PC-3 (cell line): ENCODE measurements around the gene RSBN1L.

ENCODE experiments used
- EZH2 ChIP-seq: fragments of 300-600 bp; sonication (generic); IDR thresholded peaks from one replicate; pipeline ENCODE4 v1.6.1; 2017; ENCODE audit warnings: antibody characterized with exemption, mild to moderate bottlenecking, low read length; ENCODE audit not compliant: unreplicated experiment
- TF ChIP-seq, protein P1 (sequence below): fragments of 300-600 bp; sonication (generic); conservative IDR thresholded peaks from 2 replicates; pipeline ENCODE4 v1.5.1; 2017; ENCODE audit warnings: antibody characterized with exemption, low read depth, mild to moderate bottlenecking, low read length

DNA sequence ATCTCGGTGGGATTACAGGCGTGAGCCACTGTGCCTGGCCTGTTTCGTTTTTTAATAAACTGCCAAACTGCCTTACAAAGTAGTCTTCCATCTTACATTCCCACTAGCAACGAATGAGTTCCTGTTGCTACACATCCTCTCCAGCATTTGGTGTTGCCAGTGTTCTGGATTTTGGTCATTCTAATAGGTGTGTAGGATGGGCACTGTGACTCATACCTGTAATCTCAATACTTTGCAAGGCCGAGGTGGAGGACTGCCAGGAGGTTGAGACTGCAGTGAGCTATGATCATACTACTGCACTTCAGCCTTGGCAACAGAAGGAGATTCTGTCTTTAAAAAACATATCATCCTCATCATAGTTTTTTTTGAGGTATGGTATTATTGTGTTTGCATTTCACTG, 21.4 kb upstream of the RSBN1L start:
- TF ChIP-seq, protein P1, sequence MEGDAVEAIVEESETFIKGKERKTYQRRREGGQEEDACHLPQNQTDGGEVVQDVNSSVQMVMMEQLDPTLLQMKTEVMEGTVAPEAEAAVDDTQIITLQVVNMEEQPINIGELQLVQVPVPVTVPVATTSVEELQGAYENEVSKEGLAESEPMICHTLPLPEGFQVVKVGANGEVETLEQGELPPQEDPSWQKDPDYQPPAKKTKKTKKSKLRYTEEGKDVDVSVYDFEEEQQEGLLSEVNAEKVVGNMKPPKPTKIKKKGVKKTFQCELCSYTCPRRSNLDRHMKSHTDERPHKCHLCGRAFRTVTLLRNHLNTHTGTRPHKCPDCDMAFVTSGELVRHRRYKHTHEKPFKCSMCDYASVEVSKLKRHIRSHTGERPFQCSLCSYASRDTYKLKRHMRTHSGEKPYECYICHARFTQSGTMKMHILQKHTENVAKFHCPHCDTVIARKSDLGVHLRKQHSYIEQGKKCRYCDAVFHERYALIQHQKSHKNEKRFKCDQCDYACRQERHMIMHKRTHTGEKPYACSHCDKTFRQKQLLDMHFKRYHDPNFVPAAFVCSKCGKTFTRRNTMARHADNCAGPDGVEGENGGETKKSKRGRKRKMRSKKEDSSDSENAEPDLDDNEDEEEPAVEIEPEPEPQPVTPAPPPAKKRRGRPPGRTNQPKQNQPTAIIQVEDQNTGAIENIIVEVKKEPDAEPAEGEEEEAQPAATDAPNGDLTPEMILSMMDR: no peak
- no peak for TF ChIP-seq EZH2
